Inflammatory macrophage treated with lipopolysaccharide for 1 hour (primary cell): Measurements from ENCODE around the gene ZNF212.
"Not testable (repeated sequence)": the region's sequence is repeated elsewhere in the genome, so short reads cannot be mapped to it uniquely, and the experiment has no call there.

Experiments used
- DNase-seq, 2 donors: peaks; one replicate each; pipeline ENCODE4 v3.0.0-alpha.2; 2020 to 2022

The ZNF212 gene

GRCh38 chr7:149220534-149220933, 18.9 kb upstream of the ZNF212 start:
- no peak for DNase-seq

- no peak for DNase-seq
Measured at GRCh38 chr7:149223176-149223575, 16.3 kb upstream of the ZNF212 start.

DNA sequence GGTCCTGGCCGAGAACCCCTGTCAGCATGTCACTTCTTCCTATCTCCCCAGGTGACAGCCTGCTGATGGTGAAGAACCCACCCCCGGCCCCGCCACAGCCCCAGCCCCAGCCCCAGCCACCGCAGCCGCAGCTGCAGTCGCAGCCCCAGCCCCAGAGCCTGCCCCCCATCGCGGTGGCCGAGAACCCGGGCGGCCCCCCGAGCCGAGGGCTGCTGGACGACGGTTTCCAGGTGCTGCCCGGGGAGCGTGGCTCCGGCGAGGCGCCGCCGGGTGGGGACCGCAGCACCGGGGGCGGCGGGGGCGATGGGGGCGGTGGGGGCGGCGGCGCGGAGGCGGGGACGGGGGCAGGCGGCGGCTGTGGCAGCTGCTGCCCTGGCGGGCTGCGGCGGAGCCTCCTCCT, 15.7 kb upstream of the ZNF212 start:
- no peak for DNase-seq

DNA sequence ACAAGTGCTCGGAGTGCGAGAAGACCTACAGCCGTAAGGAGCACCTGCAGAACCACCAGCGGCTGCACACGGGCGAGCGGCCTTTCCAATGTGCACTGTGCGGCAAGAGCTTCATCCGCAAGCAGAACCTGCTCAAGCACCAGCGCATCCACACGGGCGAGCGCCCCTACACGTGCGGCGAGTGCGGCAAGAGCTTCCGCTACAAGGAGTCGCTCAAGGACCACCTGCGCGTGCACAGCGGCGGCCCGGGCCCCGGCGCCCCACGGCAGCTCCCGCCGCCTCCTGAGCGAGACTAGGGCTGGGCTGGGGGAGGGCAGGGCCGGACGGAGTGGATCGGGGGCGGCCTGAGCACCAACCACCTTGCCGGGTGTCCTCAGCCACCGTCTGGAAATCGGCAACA, 15.1 kb upstream of the ZNF212 start:
- DNase-seq: no peak

DNA sequence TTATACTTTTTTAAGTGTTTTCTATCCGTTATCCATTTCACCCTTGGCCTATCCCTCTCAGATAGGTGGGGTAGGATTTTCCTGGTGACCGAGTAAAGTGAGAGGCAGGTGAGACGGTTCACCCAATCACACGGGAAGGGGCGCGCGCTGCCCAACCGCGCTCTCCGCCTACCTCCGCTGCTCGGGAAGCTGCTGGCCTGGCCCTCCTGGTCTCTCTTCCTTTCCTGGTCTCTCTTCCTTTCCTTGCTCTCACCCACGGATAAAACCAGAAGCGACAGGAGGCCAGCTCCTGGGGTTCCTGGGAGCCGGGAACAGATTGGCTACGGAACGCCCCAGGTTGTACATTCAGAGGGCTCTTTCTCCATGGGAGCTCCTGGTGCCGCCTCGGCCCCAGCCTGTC, 14.3 kb upstream of the ZNF212 start:
- no peak for DNase-seq

GRCh38 chr7:149225656-149226055, 13.8 kb upstream of the ZNF212 start:
- DNase-seq: no peak

- not testable (repeated sequence) for DNase-seq
Measured at GRCh38 chr7:149226366-149226765, 13.1 kb upstream of the ZNF212 start.

GRCh38 chr7:149226840-149227494, 12.5 kb upstream of the ZNF212 start:
- no peak for DNase-seq

GRCh38 chr7:149228831-149229471, 10.5 kb upstream of the ZNF212 start:
- DNase-seq: peak; percentile 2 to 6

GRCh38 chr7:149229526-149229925, 9.9 kb upstream of the ZNF212 start:
- DNase-seq: no peak

- no peak for DNase-seq
Measured at GRCh38 chr7:149232362-149232761, 7.1 kb upstream of the ZNF212 start.

- not testable (repeated sequence) for DNase-seq
Measured at GRCh38 chr7:149233655-149234204, 5.7 kb upstream of the ZNF212 start.

GRCh38 chr7:149237502-149237901, 1.9 kb upstream of the ZNF212 start:
- DNase-seq: no peak

DNA sequence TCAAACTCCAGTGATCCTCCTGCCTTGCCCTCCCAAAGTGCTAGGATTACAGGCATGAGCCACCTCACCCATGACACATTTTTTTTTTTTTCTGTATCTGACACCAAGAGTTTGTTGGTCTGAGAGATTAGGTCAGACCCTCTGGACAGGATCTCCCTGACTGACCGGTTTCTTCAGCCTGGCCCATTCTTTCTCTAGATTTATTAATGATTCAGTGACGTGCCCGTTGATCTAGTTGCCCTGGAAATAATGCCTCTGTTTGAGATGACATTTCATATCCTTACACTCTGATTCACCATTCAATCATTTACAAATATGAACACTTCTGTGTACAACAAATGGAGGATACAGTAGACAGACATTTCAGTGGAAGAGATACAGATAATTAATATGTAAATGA, 1.4 kb upstream of the ZNF212 start:
- no peak for DNase-seq

DNA sequence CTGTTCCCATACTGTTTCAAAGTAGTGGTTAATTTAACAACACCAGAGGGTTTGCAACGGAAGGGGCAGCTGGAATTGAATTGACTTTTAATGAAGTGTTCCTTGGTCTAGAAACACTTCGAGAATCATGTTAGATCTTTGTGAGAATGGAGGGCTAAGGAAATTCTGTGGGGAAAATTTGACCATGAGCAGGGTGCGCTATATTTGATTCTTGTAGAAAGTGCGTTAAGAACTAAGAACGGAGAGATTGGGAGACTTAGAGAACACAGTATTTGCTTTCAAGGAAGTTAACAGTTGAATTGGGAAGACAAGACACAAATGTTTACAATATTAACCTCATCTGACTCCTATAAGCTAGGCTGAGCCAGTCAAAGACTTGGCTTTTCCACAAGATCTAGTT, 1.2 kb downstream of the ZNF212 start:
- DNase-seq: no peak

- DNase-seq: no peak
Measured at GRCh38 chr7:149241696-149242095, 2.2 kb downstream of the ZNF212 start.

DNA sequence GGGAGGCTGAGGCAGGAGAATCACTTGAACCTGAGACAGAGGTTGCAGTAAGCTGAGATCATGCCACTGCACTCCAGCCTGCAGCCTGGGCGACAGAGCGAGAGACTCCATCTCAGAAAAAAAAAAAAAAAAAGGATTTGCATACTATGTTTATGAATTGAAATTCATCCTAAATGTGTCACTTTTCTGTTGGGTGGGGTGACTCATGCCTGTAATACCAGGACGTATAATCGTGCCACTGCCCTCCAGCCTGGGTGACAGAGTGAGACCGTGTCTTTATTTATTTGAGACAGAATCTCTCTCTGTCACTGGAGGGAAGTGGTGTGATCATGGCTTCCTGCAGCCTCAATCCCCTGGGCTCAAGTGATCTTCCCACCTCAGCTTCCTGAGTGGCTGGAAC, 5.8 kb downstream of the ZNF212 start:
- peak; percentile 10 to 37 for DNase-seq

- DNase-seq: no peak
Measured at GRCh38 chr7:149245744-149246143, 6.3 kb downstream of the ZNF212 start.

- no peak for DNase-seq
Measured at GRCh38 chr7:149248777-149249176, 9.3 kb downstream of the ZNF212 start.

GRCh38 chr7:149250151-149250550, 10.7 kb downstream of the ZNF212 start:
- DNase-seq: not testable (repeated sequence)

DNA sequence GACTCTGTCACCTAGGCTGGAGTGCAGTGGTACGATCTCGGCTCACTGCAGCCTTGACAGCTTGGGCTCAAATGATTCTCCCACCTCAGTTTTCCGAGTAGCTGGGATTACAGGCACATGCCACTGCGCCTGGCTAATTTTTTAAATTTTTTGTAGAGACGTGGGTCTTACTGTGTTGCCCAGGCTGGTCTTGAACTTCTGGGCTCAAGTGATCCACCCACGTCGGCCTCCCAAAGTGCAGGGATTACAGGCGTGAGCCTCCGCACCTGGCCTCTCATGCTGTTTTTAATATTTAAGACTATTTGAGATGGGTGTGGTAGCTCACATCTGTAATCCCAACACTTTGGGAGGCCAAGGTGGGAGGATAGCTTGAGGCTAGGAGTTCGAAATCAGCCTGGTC, 12.1 kb downstream of the ZNF212 start:
- DNase-seq: not testable (repeated sequence)

GRCh38 chr7:149252378-149252777, 12.9 kb downstream of the ZNF212 start:
- no peak for DNase-seq

- no peak for DNase-seq
Measured at GRCh38 chr7:149253665-149254064, 14.2 kb downstream of the ZNF212 start.

DNA sequence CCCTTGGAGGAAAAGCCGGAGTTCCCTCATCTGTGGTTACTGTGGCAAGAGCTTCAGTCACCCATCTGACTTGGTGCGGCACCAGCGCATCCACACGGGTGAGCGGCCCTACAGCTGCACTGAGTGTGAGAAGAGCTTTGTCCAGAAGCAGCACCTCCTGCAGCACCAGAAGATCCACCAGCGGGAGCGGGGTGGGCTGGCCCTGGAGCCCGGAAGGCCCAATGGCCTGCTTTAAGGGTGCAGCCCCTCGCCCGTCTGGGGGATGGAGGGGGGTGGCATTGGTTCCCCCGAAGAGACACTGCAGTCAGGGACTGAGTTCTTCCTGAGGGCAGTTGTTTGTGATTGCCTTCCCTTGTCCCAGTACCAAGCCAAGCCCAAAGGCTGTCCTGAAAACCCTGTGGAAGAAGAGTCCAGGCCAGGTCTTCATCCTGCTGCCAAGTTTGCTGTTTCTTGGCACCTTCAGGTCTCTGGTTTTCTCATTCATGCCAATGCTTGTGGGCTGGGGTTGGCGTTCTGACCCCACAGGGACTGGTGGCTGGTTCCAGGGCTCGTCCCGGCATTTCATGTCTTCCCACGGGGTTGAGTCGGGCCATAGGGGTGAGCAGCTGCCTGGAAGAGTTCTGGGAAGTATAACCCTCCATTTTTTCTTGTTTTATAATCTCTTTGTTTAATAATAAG, 14.9 kb downstream of the ZNF212 start:
- no peak for DNase-seq
